NCI-H1105 (cell line): Measurements from ENCODE around the gene CLASP2.
A peak's percentile ranks its signal among the peaks of the same experiment; 100 is the strongest.
"Not testable (repeated sequence)": the region's sequence is repeated elsewhere in the genome, so short reads cannot be mapped to it uniquely, and the experiment has no call there.

Experiments
- DNase-seq: peaks from one replicate; lab custom pipeline; 2025; lab: John Stamatoyannopoulos, UW

CLASP2 gene

GRCh38 chr3:33687406-33688010 lies 30.5 kb downstream of the CLASP2 start:
- no peak for DNase-seq

- no peak for DNase-seq
Observed at GRCh38 chr3:33682770-33683169, 35.3 kb downstream of the CLASP2 start.

GRCh38 chr3:33681667-33682066 lies 36.4 kb downstream of the CLASP2 start:
- no peak for DNase-seq

GRCh38 chr3:33678073-33678472 lies 40.0 kb downstream of the CLASP2 start:
- no peak for DNase-seq

- not testable (repeated sequence) for DNase-seq
Observed at GRCh38 chr3:33673436-33673835, 44.6 kb downstream of the CLASP2 start.

- no peak for DNase-seq
Observed at GRCh38 chr3:33668618-33669017, 49.4 kb downstream of the CLASP2 start.

- DNase-seq: no peak
Observed at GRCh38 chr3:33665294-33665693, 52.8 kb downstream of the CLASP2 start.

- no peak for DNase-seq
Observed at GRCh38 chr3:33664195-33664594, 53.9 kb downstream of the CLASP2 start.

GRCh38 chr3:33663042-33663441 lies 55.0 kb downstream of the CLASP2 start:
- no peak for DNase-seq

- no peak for DNase-seq
Observed at GRCh38 chr3:33659856-33660434, 58.1 kb downstream of the CLASP2 start.

GRCh38 chr3:33658991-33659848 lies 58.8 kb downstream of the CLASP2 start:
- peak; percentile 68 for DNase-seq

- DNase-seq: no peak
Observed at GRCh38 chr3:33658621-33658990, 59.4 kb downstream of the CLASP2 start.

GRCh38 chr3:33658039-33658438 lies 60.0 kb downstream of the CLASP2 start:
- DNase-seq: no peak

- DNase-seq: peak; percentile 32
Observed at GRCh38 chr3:33652736-33653135, 65.3 kb downstream of the CLASP2 start.

- DNase-seq: not testable (repeated sequence)
Observed at GRCh38 chr3:33651101-33651500, 67.0 kb downstream of the CLASP2 start.

GRCh38 chr3:33650495-33650894 lies 67.6 kb downstream of the CLASP2 start:
- no peak for DNase-seq

- DNase-seq: no peak
Observed at GRCh38 chr3:33648793-33649192, 69.3 kb downstream of the CLASP2 start.

- no peak for DNase-seq
Observed at GRCh38 chr3:33646406-33646805, 71.6 kb downstream of the CLASP2 start.

GRCh38 chr3:33645060-33645647 lies 72.9 kb downstream of the CLASP2 start:
- DNase-seq: peak; percentile 15

GRCh38 chr3:33644582-33644981 lies 73.5 kb downstream of the CLASP2 start:
- DNase-seq: no peak

GRCh38 chr3:33642806-33643205 lies 75.2 kb downstream of the CLASP2 start:
- no peak for DNase-seq

- DNase-seq: no peak
Observed at GRCh38 chr3:33639889-33640288, 78.2 kb downstream of the CLASP2 start.

GRCh38 chr3:33637482-33637881 lies 80.6 kb downstream of the CLASP2 start:
- no peak for DNase-seq
